Naive thymus-derived CD8-positive, alpha-beta T cell (primary cell): ENCODE measurements around the gene LRP4. TPM values are rescaled to one million over a fixed set of nuclear protein-coding genes. Genes with fewer than 3 reads are reported as not detected.

Experiments
- ATAC-seq, 2 donors: fragments of 150-1000 bp; cut with Tn5 transposase in 1 of 2; sonication (Bioruptor Pico), chemical (Tn5 transposase) in 1 of 2; 1 replicate in 1 of 2; 2 replicates in 1 of 2; pipeline ENCODE4 v1.10.0; 2021; ENCODE audit warnings: mild to moderate bottlenecking in 2 of 2, moderate library complexity in 2 of 2
- POLR2A ChIA-PET: fragments of 350-600 bp; sonication (Branson Sonifier 250); formaldehyde crosslinking; loops from one replicate; lab custom pipeline; 2021; ENCODE audit warnings: antibody characterized with exemption; lab: Charles Lee
- DNase-seq, 10 donors: peaks; one replicate each; pipeline versions ENCODE4 v3.0.0 to v3.0.0-alpha.2; 2020 to 2022
- H3K27ac Mint-ChIP-seq, 10 donors: one replicate each; pipeline ENCODE4 v1.8.0; 2020 to 2022; ENCODE audit warnings: mild to moderate bottlenecking in 10 of 10, mixed read lengths in 10 of 10, moderate library complexity in 4 of 10, inconsistent platforms in 1 of 10
- H3K27me3 Mint-ChIP-seq, 5 donors: one replicate each; pipeline ENCODE4 v1.8.0; 2021 to 2022; ENCODE audit warnings: mixed read lengths in 5 of 5
- H3K36me3 Mint-ChIP-seq, 3 donors: one replicate each; pipeline ENCODE4 v1.8.0; 2020 to 2022; ENCODE audit warnings: mixed read lengths in 3 of 3, mild to moderate bottlenecking in 2 of 3, inconsistent platforms in 1 of 3
- H3K4me1 Mint-ChIP-seq, 4 donors: one replicate each; pipeline ENCODE4 v1.8.0; 2021 to 2022; ENCODE audit warnings: mixed read lengths in 4 of 4
- H3K4me3 Mint-ChIP-seq, 10 donors: one replicate each; pipeline ENCODE4 v1.8.0; 2020 to 2022; ENCODE audit warnings: mild to moderate bottlenecking in 10 of 10, mixed read lengths in 10 of 10, moderate library complexity in 6 of 10, inconsistent platforms in 1 of 10
- H3K9me3 Mint-ChIP-seq, 9 donors: one replicate each; pipeline ENCODE4 v1.8.0; 2020 to 2022; ENCODE audit warnings: mixed read lengths in 9 of 9, mild to moderate bottlenecking in 3 of 9, inconsistent platforms in 1 of 9, moderate library complexity in 1 of 9
- polyA plus RNA-seq, 3 donors: library from polyadenylated mRNA; unstranded; fragments of 300-500 nt; fragmentation: Illumina TruSeq; gene quantifications; one replicate each; pipeline ENCODE4 v1.2.3, GENCODE V29; 2021
- total RNA-seq, 8 experiments: library from RNA in 2 of 8; stranded (reverse) in 2 of 8; gene quantifications; one replicate each; pipeline ENCODE4 v1.2.3 and lab custom pipeline; 2021 to 2026

Gene LRP4
- total and polyA plus RNA-seq, 5 experiments from 2014 or later = not detected

DNA sequence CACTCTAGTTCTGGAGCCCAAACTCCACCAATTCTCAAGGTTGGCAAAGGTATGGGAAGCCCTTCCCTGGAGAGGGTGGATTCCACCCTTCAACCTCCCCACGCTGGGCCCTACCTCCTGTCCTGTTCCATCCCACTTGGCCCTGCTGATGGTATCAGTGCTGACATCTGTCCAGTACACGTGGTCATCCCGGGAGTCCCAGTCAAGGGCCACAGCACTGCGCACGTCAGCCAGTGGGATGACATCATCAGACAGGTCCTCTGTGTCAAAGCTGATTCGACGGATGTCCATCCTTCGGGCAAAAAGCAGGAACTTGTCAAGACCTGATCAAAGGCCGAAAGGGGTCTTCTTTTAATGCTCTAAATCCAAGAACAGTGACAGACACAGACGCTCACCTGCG is 32.1 kb downstream of the LRP4 start:
- POLR2A ChIA-PET = interaction anchor here (3.0 kb wide), 1 partner anchor 268 kb away, joined by 11 read pairs; no protein-coding TSS in a partner anchor
- no peak for ATAC-seq
- peaks cover 0 to 14% (median 3%) of the 10 kb centered on the region in 5 donors for H3K27me3 Mint-ChIP-seq
- H3K27ac Mint-ChIP-seq = no peak overlapping the region
- H3K4me3 Mint-ChIP-seq = no peak overlapping the region
- DNase-seq = no peak
- no peaks in the 10 kb centered on the region for H3K9me3 Mint-ChIP-seq
- H3K4me1 Mint-ChIP-seq = peaks cover 0 to 8% (median 2%) of the 10 kb centered on the region in 4 donors
- H3K36me3 Mint-ChIP-seq = no peaks in the 10 kb centered on the region

DNA sequence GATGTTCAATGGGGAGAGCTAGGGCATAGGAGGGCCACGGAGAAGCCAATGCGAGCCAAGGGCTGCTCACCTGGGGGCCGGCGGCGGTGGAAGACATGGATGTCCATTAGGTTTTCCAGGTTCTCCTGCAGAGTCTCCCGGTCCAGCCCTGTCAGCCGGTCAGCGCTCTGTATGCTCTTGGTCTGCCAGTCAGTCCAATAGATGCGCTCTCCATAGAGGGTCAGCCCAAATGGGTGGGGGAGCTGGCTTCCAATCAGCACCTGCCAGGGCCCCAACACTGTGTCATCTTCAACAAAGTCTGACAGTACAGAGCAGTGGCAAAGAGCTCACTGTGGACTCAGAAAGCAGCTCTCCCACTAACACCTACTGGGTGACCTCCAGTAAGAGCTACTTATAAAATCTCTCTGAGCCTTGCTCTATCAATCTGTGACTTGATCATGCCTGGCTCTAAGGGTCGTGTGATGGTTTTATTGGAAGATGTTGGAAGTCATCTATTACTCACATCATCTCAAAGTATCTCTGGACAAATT is 39.2 kb downstream of the LRP4 start:
- H3K27me3 Mint-ChIP-seq = peaks cover 0 to 9% (median 3%) of the 10 kb centered on the region in 5 donors
- H3K4me3 Mint-ChIP-seq = no peak overlapping the region
- peak overlapping the region in 1 of 10 donors; percentile 83 for H3K27ac Mint-ChIP-seq
- ATAC-seq (no peak), DNase-seq (no peak)
- H3K4me1 Mint-ChIP-seq = no peaks in the 10 kb centered on the region
- no peaks in the 10 kb centered on the region for H3K9me3 Mint-ChIP-seq
- POLR2A ChIA-PET = no interaction called here
- H3K36me3 Mint-ChIP-seq = no peaks in the 10 kb centered on the region

DNA sequence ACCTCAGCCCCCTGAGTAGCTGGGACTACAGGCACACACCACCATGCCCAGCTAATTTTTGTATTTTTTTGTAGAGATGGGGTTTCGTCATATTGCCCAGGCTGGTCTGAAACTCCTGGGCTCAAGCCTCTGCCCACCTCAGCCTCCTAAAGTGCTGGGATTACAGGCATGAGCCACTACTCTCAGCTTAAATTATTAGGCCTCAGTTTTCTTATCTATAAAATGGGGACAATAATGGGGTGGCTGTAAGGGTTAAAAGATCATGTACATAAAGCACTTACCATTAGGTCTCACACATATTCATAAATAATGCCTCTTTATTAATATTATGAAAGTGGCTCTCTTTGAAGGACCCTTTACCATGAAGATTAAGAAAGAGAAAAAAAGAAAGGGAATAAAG is 40.8 kb downstream of the LRP4 start:
- DNase-seq (no peak), ATAC-seq (no peak)
- H3K36me3 Mint-ChIP-seq = no peaks in the 10 kb centered on the region
- POLR2A ChIA-PET = no interaction called here
- peaks cover 0 to 5% (median 2%) of the 10 kb centered on the region in 5 donors for H3K27me3 Mint-ChIP-seq
- no peaks in the 10 kb centered on the region for H3K9me3 Mint-ChIP-seq
- H3K4me3 Mint-ChIP-seq = no peak overlapping the region
- no peaks in the 10 kb centered on the region for H3K4me1 Mint-ChIP-seq
- no peak overlapping the region for H3K27ac Mint-ChIP-seq

DNA sequence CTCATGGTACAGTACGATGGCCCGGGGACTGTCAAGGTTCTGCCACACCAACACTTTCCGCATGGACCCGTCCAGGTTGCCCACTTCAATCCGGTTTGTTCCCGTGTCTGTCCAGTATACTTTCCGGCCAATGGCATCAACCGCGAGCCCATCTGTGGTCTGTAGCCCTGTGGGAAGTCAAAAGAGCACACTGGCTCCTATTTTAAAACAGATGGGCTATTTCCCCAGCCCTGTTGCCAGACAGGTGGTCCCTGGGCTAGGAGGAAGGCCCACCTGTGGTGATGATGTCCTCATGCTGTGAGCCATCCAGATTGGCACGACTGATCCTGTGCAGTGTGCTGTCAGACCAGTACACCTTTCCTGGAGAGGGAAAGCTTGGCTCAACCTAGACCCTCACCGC is 41.9 kb downstream of the LRP4 start:
- POLR2A ChIA-PET = no interaction called here
- Mint-ChIP-seq H3K4me3 (no peak overlapping the region), H3K27ac (peak overlapping the region in 1 of 10 donors; percentile 6), H3K9me3 (no peaks in the 10 kb centered on the region), H3K4me1 (no peaks in the 10 kb centered on the region), H3K36me3 (no peaks in the 10 kb centered on the region), H3K27me3 (peaks cover 0 to 5% (median under 1%) of the 10 kb centered on the region in 5 donors)
- no peak for DNase-seq
- no peak for ATAC-seq

DNA sequence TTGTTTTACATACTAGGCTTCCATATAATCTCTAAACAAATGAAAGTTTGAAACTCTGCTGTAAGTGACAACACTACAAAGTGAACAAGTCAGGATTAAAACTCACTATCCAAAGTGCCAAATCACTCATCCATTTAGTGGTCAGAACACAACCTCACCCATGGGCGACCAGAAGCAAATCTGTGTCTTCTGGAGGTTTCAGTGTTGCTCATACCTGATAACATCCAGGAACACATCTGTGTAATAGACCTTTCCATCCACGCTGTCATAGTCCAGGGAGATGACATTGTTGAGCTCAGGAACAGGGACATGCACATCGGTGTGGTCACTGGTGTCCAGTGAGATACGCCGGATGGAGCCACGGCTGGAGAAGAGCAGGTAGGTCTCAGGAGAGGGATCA is 43.8 kb downstream of the LRP4 start:
- H3K4me1 Mint-ChIP-seq = no peaks in the 10 kb centered on the region
- no peaks in the 10 kb centered on the region for H3K9me3 Mint-ChIP-seq
- no peak for DNase-seq

DNA sequence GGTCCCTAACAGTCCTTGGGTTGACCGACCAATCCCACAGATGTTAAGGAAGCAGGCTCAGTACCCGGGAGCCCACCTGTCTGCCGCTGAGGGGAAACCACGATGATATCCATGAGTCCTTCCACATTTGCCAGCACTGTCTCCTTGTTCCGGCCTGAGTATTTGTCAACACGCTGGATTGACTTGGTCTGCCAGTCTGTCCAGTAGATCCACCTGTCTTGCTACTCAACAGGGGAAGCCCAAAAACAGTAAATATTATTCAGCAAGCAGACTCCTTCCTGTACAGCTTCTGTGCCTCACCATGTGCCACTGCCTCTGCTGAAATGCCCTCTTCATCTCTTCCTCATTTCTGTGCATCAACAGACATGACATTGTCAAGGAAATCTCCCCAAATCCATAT is 49.4 kb downstream of the LRP4 start:
- no peak for DNase-seq
- ATAC-seq = no peak
- Mint-ChIP-seq H3K27ac (peak overlapping the region in 1 of 10 donors; percentile 56), H3K27me3 (peaks cover 0 to 4% (median 2%) of the 10 kb centered on the region in 5 donors), H3K4me3 (no peak overlapping the region), H3K9me3 (no peaks in the 10 kb centered on the region), H3K36me3 (no peaks in the 10 kb centered on the region), H3K4me1 (peaks cover 0 to 2% (median 0%) of the 10 kb centered on the region in 4 donors)
- POLR2A ChIA-PET = no interaction called here

More for the DNA sequence above, 43.8 kb downstream of the LRP4 start:
- Mint-ChIP-seq H3K4me3 (no peak overlapping the region), H3K27ac (no peak overlapping the region), H3K36me3 (no peaks in the 10 kb centered on the region), H3K27me3 (peaks cover 0 to 5% (median 0%) of the 10 kb centered on the region in 5 donors)
- POLR2A ChIA-PET = no interaction called here
- ATAC-seq = no peak

DNA sequence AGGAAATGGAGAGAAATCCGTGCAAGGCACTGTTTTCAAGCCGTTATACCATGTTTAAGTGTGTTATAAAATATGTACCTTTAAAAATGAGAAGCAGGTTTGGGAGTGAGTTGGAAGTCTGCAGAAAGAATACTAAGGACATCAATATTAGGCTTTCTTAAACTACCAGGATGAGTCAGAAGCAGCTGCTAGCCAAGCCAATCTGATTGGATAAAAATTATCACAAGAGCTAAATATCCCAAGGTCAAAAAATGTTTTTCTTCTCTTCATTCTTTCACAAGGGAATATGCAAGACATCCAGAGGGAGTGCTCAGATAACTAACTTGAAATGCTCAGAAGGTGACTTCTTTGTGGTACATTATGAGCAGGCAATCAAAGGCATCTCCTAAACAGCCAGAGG is 53.0 kb downstream of the LRP4 start:
- Mint-ChIP-seq H3K4me3 (no peak overlapping the region), H3K27ac (no peak overlapping the region), H3K9me3 (no peaks in the 10 kb centered on the region), H3K36me3 (peaks cover 0 to 3% (median 0%) of the 10 kb centered on the region in 3 donors), H3K4me1 (peaks cover 0 to 2% (median 0%) of the 10 kb centered on the region in 4 donors), H3K27me3 (peaks cover 0 to 10% (median 4%) of the 10 kb centered on the region in 5 donors)
- DNase-seq (no peak), ATAC-seq (no peak)
- POLR2A ChIA-PET = no interaction called here

DNA sequence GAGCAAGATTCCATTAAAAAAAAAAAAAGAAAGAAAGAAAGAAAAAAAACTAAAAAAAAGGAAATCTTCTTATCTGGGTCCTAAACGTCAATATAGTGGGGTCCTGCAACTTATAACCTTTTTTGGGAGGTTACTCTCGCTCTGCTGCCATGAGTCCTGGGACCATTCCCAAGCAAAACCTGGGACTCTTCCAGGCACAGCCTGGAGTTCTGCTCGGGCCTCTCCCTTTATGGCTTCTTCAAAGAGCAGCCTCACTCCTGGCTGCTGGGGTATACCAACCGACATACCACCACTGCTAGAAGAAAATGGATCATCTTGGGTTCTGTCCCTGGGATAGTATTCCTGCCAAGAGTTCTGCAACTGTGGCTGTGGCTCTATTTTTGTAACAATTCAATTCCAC is 58.1 kb downstream of the LRP4 start:
- Mint-ChIP-seq H3K27ac (no peak overlapping the region), H3K9me3 (no peaks in the 10 kb centered on the region), H3K27me3 (peaks cover 0 to 8% (median 6%) of the 10 kb centered on the region in 5 donors), H3K4me3 (no peak overlapping the region), H3K4me1 (no peaks in the 10 kb centered on the region), H3K36me3 (peaks cover 0 to 3% (median 0%) of the 10 kb centered on the region in 3 donors)
- POLR2A ChIA-PET = no interaction called here
- no peak for ATAC-seq
- DNase-seq = no peak

DNA sequence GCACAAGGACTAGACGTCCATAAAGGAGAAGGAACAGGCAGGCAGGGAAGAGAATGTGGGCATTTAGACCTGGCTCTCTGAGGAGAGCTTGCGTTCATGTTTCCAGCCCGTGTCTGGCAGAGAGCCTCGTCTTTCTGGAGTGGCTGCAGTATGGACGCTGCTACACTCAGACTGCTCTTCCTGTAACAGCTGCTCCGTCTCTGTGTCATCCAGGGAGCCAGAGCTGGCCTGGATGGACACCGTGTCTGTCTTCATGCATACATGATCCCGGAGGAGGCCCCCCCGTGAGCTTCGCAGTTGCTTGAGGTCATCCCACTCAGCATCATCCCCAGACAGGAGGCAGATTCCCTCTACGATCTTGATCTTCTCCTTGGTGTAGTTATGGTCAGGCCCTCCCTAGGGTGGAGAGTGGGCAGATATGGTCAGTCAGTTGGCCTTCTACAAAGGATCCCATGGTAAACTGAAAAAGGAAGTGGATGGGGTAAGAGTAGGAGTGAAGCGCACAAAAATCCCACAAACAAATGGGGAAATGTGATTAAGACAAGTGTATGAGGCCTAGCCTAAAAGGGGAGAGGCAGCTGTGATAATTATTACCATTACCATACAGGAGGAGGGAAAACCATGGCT is 59.3 kb downstream of the LRP4 start:
- Mint-ChIP-seq H3K27ac (no peak overlapping the region), H3K36me3 (peaks cover 0 to 3% (median 0%) of the 10 kb centered on the region in 3 donors), H3K9me3 (no peaks in the 10 kb centered on the region), H3K4me3 (no peak overlapping the region), H3K27me3 (peaks cover 0 to 8% (median 6%) of the 10 kb centered on the region in 5 donors), H3K4me1 (no peaks in the 10 kb centered on the region)
- ATAC-seq (no peak), DNase-seq (no peak)
- POLR2A ChIA-PET = no interaction called here

DNA sequence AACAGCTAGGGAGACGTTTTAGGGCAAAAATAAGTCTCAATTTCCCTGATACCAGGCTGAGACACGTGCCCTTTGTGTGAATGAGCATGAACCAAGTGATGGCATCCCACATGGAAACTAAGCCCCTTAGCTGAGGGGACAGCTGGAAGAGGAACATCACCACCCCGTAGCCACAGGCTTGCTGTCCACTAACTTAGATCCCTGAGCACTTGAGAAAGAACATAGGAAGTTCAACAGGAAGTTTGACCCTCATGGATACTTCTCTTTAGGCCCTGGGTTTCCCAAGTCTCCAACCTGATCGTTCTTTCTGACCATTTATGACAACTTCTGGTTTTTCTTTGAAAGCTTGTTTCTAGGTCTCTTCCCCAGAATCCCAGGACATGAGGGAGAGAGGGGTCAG is 60.7 kb downstream of the LRP4 start:
- Mint-ChIP-seq H3K27me3 (peaks cover 0 to 8% (median 4%) of the 10 kb centered on the region in 5 donors), H3K4me3 (no peak overlapping the region), H3K27ac (no peak overlapping the region), H3K36me3 (peaks cover 0 to under 1% (median 0%) of the 10 kb centered on the region in 3 donors), H3K9me3 (no peaks in the 10 kb centered on the region), H3K4me1 (no peaks in the 10 kb centered on the region)
- ATAC-seq (no peak), DNase-seq (no peak)
- POLR2A ChIA-PET = no interaction called here

DNA sequence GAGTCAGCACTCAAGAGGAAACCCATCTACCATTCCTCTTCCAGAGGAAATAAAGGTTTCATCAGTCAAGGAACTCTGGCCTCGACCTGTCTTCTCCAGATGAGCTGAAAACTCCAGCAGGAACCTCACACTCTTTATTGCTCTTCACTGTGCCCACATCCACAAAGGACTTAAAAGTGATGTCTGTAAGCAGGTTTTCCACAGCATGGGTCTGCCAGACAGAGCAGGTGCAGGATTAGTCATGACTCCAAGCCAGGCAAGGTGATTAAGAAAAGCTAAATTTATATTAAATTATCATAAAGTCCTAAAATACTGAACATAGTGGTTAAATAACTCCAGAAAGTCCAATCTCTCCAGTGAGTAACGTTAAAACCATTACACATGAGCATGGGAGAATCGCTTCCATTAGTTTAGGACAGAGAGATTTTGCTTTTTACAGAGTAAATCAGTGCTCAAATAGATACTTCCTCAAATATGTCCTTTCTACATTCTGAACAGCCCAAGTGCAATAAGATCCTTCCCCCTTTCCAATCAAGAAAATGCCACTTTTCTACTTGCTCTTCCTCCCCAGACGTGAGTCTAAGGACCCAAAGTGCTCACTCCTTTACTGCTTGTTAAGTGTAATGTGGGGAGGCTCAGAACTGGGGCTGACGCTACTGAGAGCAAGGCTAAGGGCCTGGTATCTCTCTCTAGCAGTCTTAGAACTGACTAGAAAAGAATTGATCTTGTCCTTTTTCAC is 61.6 kb downstream of the LRP4 start:
- H3K9me3 Mint-ChIP-seq = no peaks in the 10 kb centered on the region
- peaks cover 0 to 8% (median 4%) of the 10 kb centered on the region in 5 donors for H3K27me3 Mint-ChIP-seq
- ATAC-seq (no peak), DNase-seq (no peak)
- no peak overlapping the region for H3K27ac Mint-ChIP-seq
- H3K36me3 Mint-ChIP-seq = no peaks in the 10 kb centered on the region
- POLR2A ChIA-PET = no interaction called here
- H3K4me3 Mint-ChIP-seq = no peak overlapping the region
- no peaks in the 10 kb centered on the region for H3K4me1 Mint-ChIP-seq

DNA sequence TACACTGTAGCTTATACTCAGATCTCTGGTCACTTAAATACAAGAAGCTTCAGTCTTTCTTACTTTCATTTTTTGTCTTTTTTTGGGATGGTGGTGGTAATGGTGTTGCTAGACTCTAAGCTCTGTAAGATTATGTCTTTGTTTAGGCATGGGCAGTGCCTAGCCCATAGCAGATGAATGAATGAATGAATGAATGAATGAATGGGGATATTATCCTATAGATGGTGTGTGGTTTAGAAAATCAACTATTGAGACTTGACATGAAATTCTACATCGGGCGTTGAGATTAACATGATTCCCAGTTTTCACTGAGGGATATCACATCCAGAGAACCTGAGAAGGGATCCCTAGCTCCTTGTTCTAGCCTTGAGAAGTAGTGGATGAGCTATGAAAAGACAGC is 62.5 kb downstream of the LRP4 start:
- peaks cover 0 to 8% (median 4%) of the 10 kb centered on the region in 5 donors for H3K27me3 Mint-ChIP-seq
- H3K36me3 Mint-ChIP-seq = no peaks in the 10 kb centered on the region
- H3K27ac Mint-ChIP-seq = no peak overlapping the region
- no peak overlapping the region for H3K4me3 Mint-ChIP-seq
- POLR2A ChIA-PET = interaction anchor here (0.5 kb wide), 1 partner anchor 26 kb away, joined by 4 read pairs; no protein-coding TSS in a partner anchor
- DNase-seq = no peak
- H3K4me1 Mint-ChIP-seq = no peaks in the 10 kb centered on the region
- ATAC-seq = no peak
- H3K9me3 Mint-ChIP-seq = peaks cover 0 to 2% (median 0%) of the 10 kb centered on the region in 9 donors

DNA sequence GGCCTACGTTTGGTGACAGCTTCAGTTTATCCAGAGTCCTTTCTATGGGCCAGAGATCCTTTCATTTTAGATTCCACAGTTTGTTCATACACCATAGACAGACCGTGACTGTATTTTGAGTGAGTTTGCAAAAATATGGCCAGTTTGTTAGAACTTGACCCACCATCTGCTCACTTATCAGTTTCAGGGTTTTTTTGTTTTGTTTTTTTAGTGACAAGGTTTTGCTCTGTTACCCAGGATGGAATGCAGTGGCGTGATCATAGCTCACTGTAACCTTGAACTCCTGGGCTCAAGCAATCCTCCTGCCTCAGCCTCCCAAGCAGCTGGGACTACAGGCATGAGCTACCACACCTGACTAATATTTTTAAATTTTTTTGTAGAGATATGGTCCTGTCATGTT is 63.2 kb downstream of the LRP4 start:
- no peak for ATAC-seq
- POLR2A ChIA-PET = interaction anchor here (0.5 to 0.8 kb wide), 2 partner anchors 9 to 25 kb away, joined by 3 to 4 read pairs; partner anchors contain the start of gene CKAP5
- peaks cover 0 to 8% (median 1%) of the 10 kb centered on the region in 5 donors for H3K27me3 Mint-ChIP-seq
- H3K4me1 Mint-ChIP-seq = no peaks in the 10 kb centered on the region
- peaks cover 0 to 2% (median 0%) of the 10 kb centered on the region in 9 donors for H3K9me3 Mint-ChIP-seq
- no peak overlapping the region for H3K27ac Mint-ChIP-seq
- DNase-seq = no peak
- H3K4me3 Mint-ChIP-seq = no peak overlapping the region
- H3K36me3 Mint-ChIP-seq = no peaks in the 10 kb centered on the region
